ENCODE results near the gene CRTC3. TPM values are rescaled to one million over a fixed set of nuclear protein-coding genes. Genes with fewer than 3 reads are reported as not detected.

The CRTC3 gene
- total and polyA plus RNA-seq, 2 experiments from 2014 or later = 15.1 to 24.5 TPM

- H3K27ac ChIP-seq = peak overlapping the region; percentile 71
Measured at GRCh38 chr15:90560229-90560776, 30.6 kb downstream of the CRTC3 start.

GRCh38 chr15:90561344-90562244, 31.9 kb downstream of the CRTC3 start:
- no peaks in the 10 kb centered on the region for H3K36me3 ChIP-seq
- H3K27me3 ChIP-seq = no peaks in the 10 kb centered on the region
- no peaks in the 10 kb centered on the region for H3K9me3 ChIP-seq (ENCODE audit: low read depth)
- TF ChIP-seq CTCF (IDR thresholded peaks at IDR 0.05; ENCODE audit: low read depth, low read length) = no peak
- no peak overlapping the region for H3K4me3 ChIP-seq
- peak in 1 of 2 donors; percentile 67 for DNase-seq (ENCODE audit: low read depth in 1 of 2, low spot score in 1 of 2)
- peaks cover 48% of the 10 kb centered on the region for H3K4me1 ChIP-seq (ENCODE audit: low read depth)
- H3K27ac ChIP-seq = no peak overlapping the region

More at GRCh38 chr15:90560229-90560776, 30.6 kb downstream of the CRTC3 start:
- peak; percentile 78 to 98 for DNase-seq (ENCODE audit: low read depth in 1 of 2, low spot score in 1 of 2)
- H3K4me3 ChIP-seq = no peak overlapping the region
- TF ChIP-seq CTCF (IDR thresholded peaks at IDR 0.05; ENCODE audit: low read depth, low read length) = no peak
- H3K9me3 ChIP-seq (ENCODE audit: low read depth) = no peaks in the 10 kb centered on the region
- no peaks in the 10 kb centered on the region for H3K27me3 ChIP-seq
- peaks cover 48% of the 10 kb centered on the region for H3K4me1 ChIP-seq (ENCODE audit: low read depth)
- H3K36me3 ChIP-seq = no peaks in the 10 kb centered on the region

GRCh38 chr15:90562669-90563068, 32.9 kb downstream of the CRTC3 start:
- Histone ChIP-seq H3K4me1 (ENCODE audit: low read depth) (peaks cover 40% of the 10 kb centered on the region), H3K27ac (no peak overlapping the region), H3K4me3 (no peak overlapping the region), H3K36me3 (no peaks in the 10 kb centered on the region), H3K27me3 (no peaks in the 10 kb centered on the region), H3K9me3 (ENCODE audit: low read depth) (no peaks in the 10 kb centered on the region)
- DNase-seq (ENCODE audit: low read depth in 1 of 2, low spot score in 1 of 2) = no peak
- no peak for TF ChIP-seq CTCF (IDR thresholded peaks at IDR 0.05; ENCODE audit: low read depth, low read length)

- Histone ChIP-seq H3K9me3 (ENCODE audit: low read depth) (no peaks in the 10 kb centered on the region), H3K27me3 (no peaks in the 10 kb centered on the region), H3K27ac (no peak overlapping the region), H3K4me1 (ENCODE audit: low read depth) (peaks cover 33% of the 10 kb centered on the region), H3K36me3 (no peaks in the 10 kb centered on the region), H3K4me3 (no peak overlapping the region)
- DNase-seq (ENCODE audit: low read depth in 1 of 2, low spot score in 1 of 2) = no peak
- TF ChIP-seq CTCF (IDR thresholded peaks at IDR 0.05; ENCODE audit: low read depth, low read length) = no peak
Measured at GRCh38 chr15:90563463-90563862, 33.7 kb downstream of the CRTC3 start.

- Histone ChIP-seq H3K27ac (no peak overlapping the region), H3K36me3 (no peaks in the 10 kb centered on the region), H3K27me3 (no peaks in the 10 kb centered on the region), H3K9me3 (ENCODE audit: low read depth) (no peaks in the 10 kb centered on the region), H3K4me3 (no peak overlapping the region), H3K4me1 (ENCODE audit: low read depth) (peaks cover 27% of the 10 kb centered on the region)
- no peak for DNase-seq (ENCODE audit: low read depth in 1 of 2, low spot score in 1 of 2)
- no peak for TF ChIP-seq CTCF (IDR thresholded peaks at IDR 0.05; ENCODE audit: low read depth, low read length)
Measured at GRCh38 chr15:90564051-90564450, 34.3 kb downstream of the CRTC3 start.
